GM18861 (cell line): ENCODE data around the gene KIFC3.
"Not testable (repeated sequence)": the region's sequence is repeated elsewhere in the genome, so short reads cannot be mapped to it uniquely, and the experiment has no call there.

Experiments
- ATAC-seq: cut with Tn5 transposase; IDR thresholded peaks from one replicate; pipeline ENCODE4 v1.9.1; 2021; ENCODE audit not compliant: unreplicated experiment

Gene KIFC3, protein sequence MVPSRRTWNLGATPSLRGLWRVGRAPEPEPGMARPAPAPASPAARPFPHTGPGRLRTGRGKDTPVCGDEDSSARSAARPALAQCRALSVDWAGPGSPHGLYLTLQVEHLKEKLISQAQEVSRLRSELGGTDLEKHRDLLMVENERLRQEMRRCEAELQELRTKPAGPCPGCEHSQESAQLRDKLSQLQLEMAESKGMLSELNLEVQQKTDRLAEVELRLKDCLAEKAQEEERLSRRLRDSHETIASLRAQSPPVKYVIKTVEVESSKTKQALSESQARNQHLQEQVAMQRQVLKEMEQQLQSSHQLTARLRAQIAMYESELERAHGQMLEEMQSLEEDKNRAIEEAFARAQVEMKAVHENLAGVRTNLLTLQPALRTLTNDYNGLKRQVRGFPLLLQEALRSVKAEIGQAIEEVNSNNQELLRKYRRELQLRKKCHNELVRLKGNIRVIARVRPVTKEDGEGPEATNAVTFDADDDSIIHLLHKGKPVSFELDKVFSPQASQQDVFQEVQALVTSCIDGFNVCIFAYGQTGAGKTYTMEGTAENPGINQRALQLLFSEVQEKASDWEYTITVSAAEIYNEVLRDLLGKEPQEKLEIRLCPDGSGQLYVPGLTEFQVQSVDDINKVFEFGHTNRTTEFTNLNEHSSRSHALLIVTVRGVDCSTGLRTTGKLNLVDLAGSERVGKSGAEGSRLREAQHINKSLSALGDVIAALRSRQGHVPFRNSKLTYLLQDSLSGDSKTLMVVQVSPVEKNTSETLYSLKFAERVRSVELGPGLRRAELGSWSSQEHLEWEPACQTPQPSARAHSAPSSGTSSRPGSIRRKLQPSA

GRCh38 chr16:57802341-57803133, at the start of gene KIFC3:
Gene KIFC3 (minus strand): TSS chr16:57802491. CDS start chr16:57798243, 4,248 bp downstream.
- no peak for ATAC-seq

DNA sequence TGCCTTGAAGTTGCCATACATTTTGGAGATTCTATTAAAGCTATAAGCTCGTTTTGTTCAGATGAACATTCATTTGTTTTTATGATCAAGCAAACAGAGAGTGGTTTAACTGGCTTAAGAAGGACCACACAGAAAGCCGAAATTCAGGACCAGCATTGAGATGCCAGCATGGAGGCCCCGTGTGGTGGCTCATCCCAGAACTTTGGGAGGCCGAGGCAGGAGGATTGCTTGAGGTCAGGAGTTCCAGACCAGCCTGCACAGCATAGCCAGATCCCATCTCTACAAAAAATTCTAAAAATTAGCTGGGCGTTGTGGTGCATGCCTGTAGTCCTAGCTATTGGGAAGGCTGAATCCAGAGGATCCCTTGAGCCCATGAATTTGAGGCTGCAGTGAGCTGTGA, 45.9 kb upstream of the KIFC3 start:
- ATAC-seq = no peak

GRCh38 chr16:57846931-57847330, 44.6 kb upstream of the KIFC3 start:
- not testable (repeated sequence) for ATAC-seq

DNA sequence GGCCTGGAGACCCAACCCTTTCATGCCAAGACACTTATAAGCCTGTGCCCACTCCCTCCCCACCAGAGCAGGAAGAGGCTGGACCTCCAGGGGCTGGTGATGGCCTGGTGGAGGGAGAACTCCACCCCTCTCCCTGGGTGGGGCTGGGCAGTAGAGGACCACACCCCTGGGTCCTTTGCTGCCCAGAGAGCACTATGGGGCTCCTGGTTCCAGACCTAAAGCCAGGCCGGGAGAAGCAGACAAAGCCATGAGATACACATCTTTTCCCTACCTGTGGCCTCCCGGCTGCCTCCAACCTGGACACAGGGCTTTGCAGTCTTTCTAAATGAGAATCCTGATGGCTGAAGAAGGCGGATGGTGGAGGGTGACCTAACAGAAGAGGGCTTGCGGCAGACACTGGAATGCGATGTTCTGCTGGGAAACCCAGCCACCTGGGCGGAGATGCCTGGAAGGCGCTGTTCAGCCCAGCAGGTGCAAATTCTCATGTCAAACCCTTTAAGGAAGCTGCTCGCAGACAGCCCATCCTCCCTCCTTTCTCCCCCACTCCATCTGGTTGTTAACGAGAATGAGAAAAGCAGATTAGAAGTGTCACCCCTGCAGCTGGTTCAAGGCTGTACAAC, 43.9 kb upstream of the KIFC3 start:
- ATAC-seq = no peak

GRCh38 chr16:57845115-57845514, 42.8 kb upstream of the KIFC3 start:
- no peak for ATAC-seq

DNA sequence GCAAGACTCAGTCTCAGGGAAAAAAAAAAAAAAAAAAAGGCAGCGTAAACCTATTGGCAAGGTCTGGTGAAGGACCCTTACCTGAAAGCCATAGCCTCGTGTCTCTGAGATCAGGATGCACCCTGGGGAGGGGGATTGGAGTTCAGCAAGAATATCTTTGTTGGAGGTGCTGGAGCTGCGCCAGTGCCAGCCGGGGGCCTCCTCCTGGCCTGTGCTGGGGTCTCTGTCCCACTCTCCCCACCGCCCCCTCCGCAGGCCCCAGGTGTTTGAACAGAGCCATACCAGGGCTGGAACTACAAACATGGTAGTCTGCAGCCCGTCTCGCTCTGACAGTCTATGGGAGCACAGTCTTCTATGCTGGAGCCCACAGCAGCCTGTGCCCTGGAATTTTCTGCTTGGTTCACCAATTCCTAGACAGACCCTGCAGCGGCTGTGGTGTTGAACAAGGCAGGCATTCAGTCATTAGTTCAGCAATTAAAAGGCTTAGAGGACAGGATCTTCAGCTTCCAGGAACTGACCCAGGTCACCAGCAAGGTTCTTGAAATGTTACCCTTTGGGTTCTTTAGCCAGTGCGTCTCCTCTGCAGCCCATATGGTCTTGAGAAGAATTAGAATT, 42.2 kb upstream of the KIFC3 start:
- ATAC-seq = no peak

DNA sequence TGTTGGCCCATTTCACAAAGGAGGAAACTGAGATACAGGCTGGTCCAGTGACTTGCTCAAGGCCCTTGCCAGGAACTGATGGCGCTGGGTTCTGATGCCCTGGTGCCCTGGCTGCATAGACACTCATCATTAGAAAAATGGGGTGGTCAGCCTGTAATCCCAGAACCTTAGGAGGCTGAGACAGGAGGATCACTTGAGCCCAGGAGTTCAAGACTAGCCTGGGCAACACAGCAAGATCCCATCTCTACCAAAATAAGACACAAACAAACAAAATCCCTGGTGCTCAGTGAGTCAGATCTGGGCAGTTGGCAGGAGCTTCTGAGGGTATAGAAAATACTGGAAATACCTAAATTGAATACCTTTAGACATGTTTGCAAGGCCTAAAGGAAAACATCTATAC, 41.1 kb upstream of the KIFC3 start:
- ATAC-seq = no peak

GRCh38 chr16:57842601-57843000, 40.3 kb upstream of the KIFC3 start:
- no peak for ATAC-seq

GRCh38 chr16:57840833-57841232, 38.5 kb upstream of the KIFC3 start:
- ATAC-seq = no peak

- no peak for ATAC-seq
Measured at GRCh38 chr16:57838161-57838560, 35.9 kb upstream of the KIFC3 start.

DNA sequence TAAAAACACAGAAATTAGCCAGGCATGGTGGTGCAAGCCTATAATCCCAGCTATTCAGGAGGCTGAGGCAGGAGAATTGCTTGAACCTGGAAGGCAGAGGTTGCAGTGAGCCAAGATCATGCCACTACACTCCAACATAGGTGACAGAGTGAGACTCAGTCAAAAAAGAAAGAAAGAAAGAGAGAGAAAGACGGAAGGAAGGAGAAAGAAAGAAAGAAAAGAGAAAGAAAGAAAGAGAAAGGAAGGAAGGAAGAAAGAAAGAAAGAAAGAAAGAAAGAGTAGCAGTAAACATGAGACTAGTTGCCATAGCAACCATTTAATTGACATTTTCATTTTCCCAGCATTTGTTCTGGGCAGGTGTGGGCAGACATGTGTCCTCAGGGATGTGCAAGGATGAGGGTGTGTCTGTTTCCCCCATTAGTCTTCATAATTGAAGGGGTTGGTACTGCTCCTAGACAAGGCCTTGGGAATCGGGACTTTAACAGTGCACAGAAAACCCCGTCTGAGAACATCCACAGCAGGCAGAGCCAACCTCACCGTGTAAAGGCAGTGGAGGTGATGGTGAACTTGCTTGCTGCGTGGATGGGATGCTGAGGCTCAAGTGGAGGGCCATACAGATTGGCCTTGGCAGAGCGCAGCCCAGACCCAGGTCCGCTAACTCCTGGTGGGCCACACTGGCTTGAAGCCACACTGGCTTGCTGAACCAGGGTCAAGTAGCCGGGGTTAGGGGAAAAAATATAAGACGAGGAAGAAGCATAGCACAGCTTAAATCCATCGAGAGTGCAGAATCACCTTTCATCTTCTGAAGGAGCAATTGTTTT, 35.2 kb upstream of the KIFC3 start:
- ATAC-seq = no peak

- not testable (repeated sequence) for ATAC-seq
Measured at GRCh38 chr16:57835439-57835838, 33.1 kb upstream of the KIFC3 start.

DNA sequence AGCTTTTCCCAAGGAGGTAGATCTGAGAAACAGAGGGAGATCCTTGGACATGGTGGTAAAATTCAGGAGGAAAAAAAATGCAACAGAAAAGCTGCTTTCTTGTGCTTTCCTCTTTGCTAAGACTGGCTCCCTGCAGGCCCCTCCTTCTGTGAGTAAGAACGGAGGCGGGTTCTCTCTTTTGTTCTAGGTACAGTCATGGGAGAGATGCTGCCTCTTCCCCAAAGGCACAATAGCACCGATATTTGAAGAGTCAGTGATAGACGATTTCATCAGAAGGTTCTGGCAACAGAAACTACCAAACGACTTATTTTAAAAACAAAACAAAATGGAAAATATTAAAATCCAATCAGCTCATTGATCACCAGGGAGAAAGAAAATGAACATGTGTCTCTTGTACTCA, 32.6 kb upstream of the KIFC3 start:
- no peak for ATAC-seq

GRCh38 chr16:57830890-57831484, 28.7 kb upstream of the KIFC3 start:
- no peak for ATAC-seq

- no peak for ATAC-seq
Measured at GRCh38 chr16:57829969-57830360, 27.7 kb upstream of the KIFC3 start.

GRCh38 chr16:57828272-57829161, 26.2 kb upstream of the KIFC3 start:
- ATAC-seq = no peak

- ATAC-seq = no peak
Measured at GRCh38 chr16:57826706-57827625, 24.7 kb upstream of the KIFC3 start.
